ENCODE measurements around the gene TEX22.

GRCh38 chr14:105384605-105385321 lies 13.6 kb upstream of the TEX22 start:
- TF ChIP-seq CTCF (tag by site-specific recombination; IDR thresholded peaks at IDR 0.05) (no peak), SETDB1 (IDR thresholded peaks at IDR 0.05; ENCODE audit: insufficient read length, low read length) (no peak), YY1 (tag by site-specific recombination; IDR thresholded peaks at IDR 0.05) (no peak), ZNF362 (tag by site-specific recombination; IDR thresholded peaks at IDR 0.05) (no peak)
